Brain microvascular endothelial cell (primary cell): ENCODE measurements around the gene SYNE1.

Experiments
- DNase-seq: peaks from one replicate; pipeline ENCODE4 v3.0.0-alpha.2; 2020
- H3K27ac ChIP-seq: fragments of 250-450 bp; sonication (Bioruptor Pico); 2 replicates; pipeline ENCODE4 v1.5.1; 2020; ENCODE audit warnings: mild to moderate bottlenecking, moderate library complexity
- H3K27me3 ChIP-seq: fragments of 250-450 bp; sonication (Bioruptor Pico); replicated peaks from 2 replicates; pipeline ENCODE4 v1.5.1; 2020; ENCODE audit warnings: mild to moderate bottlenecking
- H3K36me3 ChIP-seq: fragments of 250-450 bp; sonication (Bioruptor Pico); replicated peaks from 2 replicates; pipeline ENCODE4 v1.5.1; 2020; ENCODE audit warnings: mild to moderate bottlenecking
- H3K4me3 ChIP-seq: 2 replicates; pipeline ENCODE4 v1.5.1; 2011; ENCODE audit warnings: low read depth, mild to moderate bottlenecking, control low read depth, low read length, moderate library complexity
- CTCF ChIP-seq: IDR thresholded peaks from 2 replicates; pipeline ENCODE4 v1.5.1; 2011; ENCODE audit warnings: low read depth, mild to moderate bottlenecking, moderate library complexity, low read length, control low read depth, inconsistent platforms; ENCODE audit errors: missing control alignments
- in situ Hi-C: cut with HindIII; loops from 2 replicates; pipeline ENCODE4 v1.10.0; 2017; ENCODE audit warnings: low sequenced_read_pairs, low pct_ligation_motif_present

Gene SYNE1

DNA sequence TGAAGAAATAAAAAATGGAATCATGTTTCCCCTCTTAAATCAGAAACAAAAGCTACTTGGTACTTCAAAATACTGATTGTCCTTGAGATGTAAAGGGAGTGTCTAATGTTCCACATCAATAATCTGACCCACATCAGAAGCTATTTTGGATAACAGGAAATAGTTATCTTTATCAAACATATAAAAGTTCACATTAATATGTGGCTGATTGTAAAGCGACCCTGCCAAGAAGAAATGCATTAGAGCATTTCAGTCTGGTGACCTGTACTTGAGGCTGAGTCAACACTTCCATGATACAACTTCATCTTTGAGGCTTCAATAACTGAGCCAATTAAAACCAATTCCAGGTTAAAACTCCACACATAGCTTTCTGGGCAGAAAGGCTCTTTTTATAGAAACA, 31.8 kb downstream of the SYNE1 start:
- in situ Hi-C loops = no loop called here
- TF ChIP-seq CTCF = no peak
- DNase-seq = no peak
- H3K36me3 ChIP-seq = no peaks in the 10 kb centered on the region
- no peaks in the 10 kb centered on the region for H3K27me3 ChIP-seq
- H3K4me3 ChIP-seq = no peak overlapping the region
- H3K27ac ChIP-seq = no peak overlapping the region

GRCh38 chr6:152603911-152604310, 33.3 kb downstream of the SYNE1 start:
- Histone ChIP-seq H3K36me3 (no peaks in the 10 kb centered on the region), H3K27me3 (no peaks in the 10 kb centered on the region), H3K27ac (no peak overlapping the region), H3K4me3 (no peak overlapping the region)
- in situ Hi-C loops = no loop called here
- no peak for TF ChIP-seq CTCF
- no peak for DNase-seq

- no peak for TF ChIP-seq CTCF
- H3K36me3 ChIP-seq = no peaks in the 10 kb centered on the region
- in situ Hi-C loops = no loop called here
- H3K27me3 ChIP-seq = no peaks in the 10 kb centered on the region
- DNase-seq = no peak
- H3K4me3 ChIP-seq = no peak overlapping the region
- H3K27ac ChIP-seq = no peak overlapping the region
These were observed 37.1 kb downstream of the SYNE1 start for GRCh38 chr6:152600022-152600421.

DNA sequence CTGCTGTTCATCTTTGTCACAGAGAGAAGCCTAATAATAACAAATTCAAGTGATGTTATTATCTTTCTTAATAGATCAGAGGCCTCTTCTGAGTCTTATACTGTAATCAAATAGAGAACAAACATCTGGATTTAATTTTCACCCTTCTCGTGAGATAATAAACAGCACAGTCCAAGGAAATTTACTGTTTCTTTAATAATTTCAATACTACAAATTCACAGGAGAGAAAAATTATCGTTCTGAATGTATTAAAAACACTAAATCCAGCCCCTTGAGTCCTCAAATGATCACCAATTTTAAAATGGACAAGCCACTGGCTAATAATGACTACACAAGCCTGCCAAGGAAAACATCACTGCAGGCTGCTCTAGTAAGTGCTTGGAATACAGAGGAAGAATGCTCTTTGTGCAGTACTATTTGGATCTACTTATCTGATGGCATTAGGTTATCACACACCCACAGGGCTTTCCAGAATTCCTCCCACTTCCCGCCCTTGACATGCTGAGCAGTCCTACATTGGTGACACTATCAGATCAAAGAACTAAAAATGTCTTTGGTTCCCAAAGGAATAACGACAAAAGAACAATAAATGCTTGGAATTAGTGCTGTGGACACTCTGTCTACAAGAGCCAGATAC, 38.1 kb downstream of the SYNE1 start:
- H3K27me3 ChIP-seq = no peaks in the 10 kb centered on the region
- H3K27ac ChIP-seq = no peak overlapping the region
- peak; percentile 7 for DNase-seq
- no peak overlapping the region for H3K4me3 ChIP-seq
- H3K36me3 ChIP-seq = no peaks in the 10 kb centered on the region
- TF ChIP-seq CTCF = no peak
- in situ Hi-C loops = no loop called here

DNA sequence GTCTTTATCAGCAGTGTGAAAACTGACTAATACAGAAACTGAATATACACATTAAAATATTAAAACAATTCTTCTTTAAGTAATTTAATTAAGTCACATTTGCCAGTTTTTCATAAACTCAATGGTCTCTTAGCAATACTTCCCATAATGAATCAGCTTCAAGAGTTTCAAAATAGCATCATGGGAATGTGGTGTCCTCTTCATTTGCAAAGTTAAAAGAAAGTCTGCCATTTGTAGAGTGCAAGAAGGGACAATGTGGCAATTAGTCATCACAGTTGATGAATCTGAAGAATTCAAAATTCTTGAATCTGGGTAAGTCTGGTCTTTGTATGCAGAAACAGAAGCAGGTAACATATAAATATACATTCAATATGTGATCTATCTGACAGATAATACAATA, 38.7 kb downstream of the SYNE1 start:
- in situ Hi-C loops = no loop called here
- no peak for DNase-seq
- no peak for TF ChIP-seq CTCF
- Histone ChIP-seq H3K4me3 (no peak overlapping the region), H3K36me3 (no peaks in the 10 kb centered on the region), H3K27me3 (no peaks in the 10 kb centered on the region), H3K27ac (no peak overlapping the region)

- Histone ChIP-seq H3K27ac (no peak overlapping the region), H3K4me3 (no peak overlapping the region), H3K36me3 (no peaks in the 10 kb centered on the region), H3K27me3 (no peaks in the 10 kb centered on the region)
- no peak for TF ChIP-seq CTCF
- in situ Hi-C loops = no loop called here
- DNase-seq = no peak
These were observed 40.4 kb downstream of the SYNE1 start for GRCh38 chr6:152596726-152597125.
